Esophagus muscularis mucosa (tissue), 4 donors: Measurements from ENCODE around the gene JAKMIP1. TPM values are rescaled to one million over a fixed set of nuclear protein-coding genes. Genes with fewer than 3 reads are reported as not detected.

ENCODE experiments used
- DNase-seq: peaks from one replicate; pipeline ENCODE4 v3.0.0-alpha.2; 2017; ENCODE audit errors: extremely low spot score
- H3K27ac ChIP-seq, 4 donors: fragments of 200-600 bp; sonication (generic); replicated peaks in 1 of 4; 1 replicate in 3 of 4; 2 replicates in 1 of 4; pipeline ENCODE4 v1.5.1; 2016 to 2019; ENCODE audit warnings: mild to moderate bottlenecking in 1 of 4
- H3K27me3 ChIP-seq, 4 donors: fragments of 200-600 bp; sonication (generic); one replicate each; pipeline versions ENCODE4 v1.5.1 to v1.6.0; 2016 to 2019
- H3K36me3 ChIP-seq, 4 donors: fragments of 200-600 bp; sonication (generic); one replicate each; pipeline ENCODE4 v1.5.1; 2016 to 2019
- H3K4me1 ChIP-seq, 4 donors: fragments of 200-600 bp; sonication (generic); one replicate each; pipeline ENCODE4 v1.5.1; 2016 to 2019
- H3K4me3 ChIP-seq, 4 donors: fragments of 200-600 bp; sonication (generic); 1 replicate in 2 of 4; 2 replicates in 2 of 4; pipeline ENCODE4 v1.5.1; 2016 to 2019; ENCODE audit warnings: mild to moderate bottlenecking in 4 of 4, moderate library complexity in 1 of 4
- H3K9me3 ChIP-seq, 4 donors: fragments of 200-600 bp; sonication (generic); 1 replicate in 3 of 4; 2 replicates in 1 of 4; pipeline ENCODE4 v1.5.1; 2016 to 2019
- EP300 ChIP-seq: sonication (generic); formaldehyde crosslinking; IDR thresholded peaks from one replicate; pipeline ENCODE4 v1.6.1; 2017; ENCODE audit warnings: antibody characterized with exemption
- POLR2A ChIP-seq: fragments of 450-650 bp; IDR thresholded peaks from one replicate; pipeline ENCODE4 v1.6.1; 2017; ENCODE audit warnings: antibody characterized with exemption, moderate library complexity, mild to moderate bottlenecking, low read depth
- POLR2AphosphoS5 ChIP-seq, 2 donors: sonication (generic); formaldehyde crosslinking; IDR thresholded peaks; one replicate each; pipeline ENCODE4 v1.6.1; 2017; ENCODE audit warnings: antibody characterized with exemption in 2 of 2
- WGBS: methylation state at CpG from one replicate; pipeline ENCODE4 v1.1.5; 2018; 5-methylcytosine and 5-hydroxymethylcytosine counted together
- intact Hi-C: fragments of 100-400 bp; cut with DNase I; formaldehyde crosslinking; loops from one replicate; pipeline ENCODE4 v1.15.1; 2023
- total RNA-seq, 4 donors: library from RNA; depleted of rRNA; stranded (reverse); fragments of >200 nt; gene quantifications; one replicate each; pipeline versions ENCODE4 v1.1.0 to v1.2.1, GENCODE V29; 2016
- TF ChIP-seq, protein P1 (sequence below), 3 experiments: fragments of 200-600 bp in 2 of 3; fragments of 450-650 bp in 1 of 3; sonication (generic) in 2 of 3; IDR thresholded peaks; one replicate each; pipeline ENCODE4 v1.5.1; 2017 to 2019; ENCODE audit warnings: antibody characterized with exemption in 3 of 3, mild to moderate bottlenecking in 2 of 3, moderate library complexity in 1 of 3

JAKMIP1 gene
- total RNA-seq, 4 donors from 2014 or later, result 0.57 to 2.8 (median 0.91) TPM

- no peaks in the 10 kb centered on the region for H3K4me1 ChIP-seq
- H3K36me3 ChIP-seq, result no peaks in the 10 kb centered on the region
- 94% methylated on average over 20 of the region's 21 CpGs for WGBS
- intact Hi-C loops, result no loop called here
- TF ChIP-seq, protein P1, sequence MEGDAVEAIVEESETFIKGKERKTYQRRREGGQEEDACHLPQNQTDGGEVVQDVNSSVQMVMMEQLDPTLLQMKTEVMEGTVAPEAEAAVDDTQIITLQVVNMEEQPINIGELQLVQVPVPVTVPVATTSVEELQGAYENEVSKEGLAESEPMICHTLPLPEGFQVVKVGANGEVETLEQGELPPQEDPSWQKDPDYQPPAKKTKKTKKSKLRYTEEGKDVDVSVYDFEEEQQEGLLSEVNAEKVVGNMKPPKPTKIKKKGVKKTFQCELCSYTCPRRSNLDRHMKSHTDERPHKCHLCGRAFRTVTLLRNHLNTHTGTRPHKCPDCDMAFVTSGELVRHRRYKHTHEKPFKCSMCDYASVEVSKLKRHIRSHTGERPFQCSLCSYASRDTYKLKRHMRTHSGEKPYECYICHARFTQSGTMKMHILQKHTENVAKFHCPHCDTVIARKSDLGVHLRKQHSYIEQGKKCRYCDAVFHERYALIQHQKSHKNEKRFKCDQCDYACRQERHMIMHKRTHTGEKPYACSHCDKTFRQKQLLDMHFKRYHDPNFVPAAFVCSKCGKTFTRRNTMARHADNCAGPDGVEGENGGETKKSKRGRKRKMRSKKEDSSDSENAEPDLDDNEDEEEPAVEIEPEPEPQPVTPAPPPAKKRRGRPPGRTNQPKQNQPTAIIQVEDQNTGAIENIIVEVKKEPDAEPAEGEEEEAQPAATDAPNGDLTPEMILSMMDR (IDR thresholded peaks at IDR 0.05), result no peak
- no peak for TF ChIP-seq EP300
- H3K27ac ChIP-seq, result no peak overlapping the region
- H3K9me3 ChIP-seq, result no peaks in the 10 kb centered on the region
- H3K27me3 ChIP-seq, result peaks cover 0 to 52% (median under 1%) of the 10 kb centered on the region in 4 donors
- DNase-seq, result no peak
- no peak overlapping the region for H3K4me3 ChIP-seq
Observed at GRCh38 chr4:6230827-6231662, 30.7 kb upstream of the JAKMIP1 start.

DNA sequence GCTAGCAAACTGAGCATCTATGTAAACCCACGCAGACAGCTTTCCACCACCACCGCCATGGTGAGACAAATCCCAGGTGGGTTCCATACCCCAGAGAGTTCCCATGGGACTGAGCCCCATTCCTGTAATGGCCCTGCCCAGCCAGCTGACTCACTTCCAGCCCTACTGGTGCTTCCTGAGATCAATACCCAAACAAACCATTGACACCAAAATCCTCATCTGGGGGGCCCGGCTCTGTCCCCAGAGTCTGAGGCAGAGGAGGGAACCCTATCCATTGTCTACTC, 30.1 kb upstream of the JAKMIP1 start:
- no peak overlapping the region for H3K27ac ChIP-seq
- 62% methylated on average over 3 of the region's 3 CpGs for WGBS
- H3K36me3 ChIP-seq, result no peaks in the 10 kb centered on the region
- no peak overlapping the region for H3K4me3 ChIP-seq
- TF ChIP-seq, protein P1 (IDR thresholded peaks at IDR 0.05), result no peak
- TF ChIP-seq POLR2AphosphoS5 (IDR thresholded peaks at IDR 0.05) (no peak), POLR2A (no peak), EP300 (no peak)
- peaks cover 0 to 52% (median 2%) of the 10 kb centered on the region in 4 donors for H3K27me3 ChIP-seq
- no peaks in the 10 kb centered on the region for H3K4me1 ChIP-seq
- no peaks in the 10 kb centered on the region for H3K9me3 ChIP-seq
- intact Hi-C loops, result no loop called here
- no peak for DNase-seq

- Histone ChIP-seq H3K4me3 (no peak overlapping the region), H3K27me3 (peaks cover 0 to 56% (median 2%) of the 10 kb centered on the region in 4 donors), H3K4me1 (no peaks in the 10 kb centered on the region), H3K9me3 (no peaks in the 10 kb centered on the region), H3K27ac (no peak overlapping the region), H3K36me3 (no peaks in the 10 kb centered on the region)
- no peak for TF ChIP-seq POLR2AphosphoS5 (IDR thresholded peaks at IDR 0.05)
- TF ChIP-seq POLR2A, result no peak
- TF ChIP-seq, protein P1 (IDR thresholded peaks at IDR 0.05), result no peak
- TF ChIP-seq EP300, result no peak
- 67% methylated on average over 16 of the region's 18 CpGs for WGBS
- intact Hi-C loops, result no loop called here
- DNase-seq, result no peak
Observed at GRCh38 chr4:6229671-6230501, 29.5 kb upstream of the JAKMIP1 start.

- 54% methylated on average over 7 of the region's 7 CpGs for WGBS
- Histone ChIP-seq H3K27me3 (peaks cover 0 to 62% (median 2%) of the 10 kb centered on the region in 4 donors), H3K4me1 (no peaks in the 10 kb centered on the region), H3K27ac (no peak overlapping the region), H3K36me3 (no peaks in the 10 kb centered on the region), H3K9me3 (no peaks in the 10 kb centered on the region), H3K4me3 (no peak overlapping the region)
- DNase-seq, result no peak
- intact Hi-C loops, result no loop called here
- TF ChIP-seq, protein P1 (IDR thresholded peaks at IDR 0.05), result no peak
- TF ChIP-seq POLR2AphosphoS5 (IDR thresholded peaks at IDR 0.05), result no peak
- no peak for TF ChIP-seq POLR2A
- no peak for TF ChIP-seq EP300
Observed at GRCh38 chr4:6229095-6229494, 28.7 kb upstream of the JAKMIP1 start.
